ENCODE measurements around the gene TMX2. TPM values are rescaled to one million over a fixed set of nuclear protein-coding genes. Genes with fewer than 3 reads are reported as not detected.

The TMX2 gene
- total and polyA plus RNA-seq, 2 donors (not counting 3 experiments of a cell fraction or from before 2014, with no cell fraction given): 52.7 to 67.7 TPM

DNA sequence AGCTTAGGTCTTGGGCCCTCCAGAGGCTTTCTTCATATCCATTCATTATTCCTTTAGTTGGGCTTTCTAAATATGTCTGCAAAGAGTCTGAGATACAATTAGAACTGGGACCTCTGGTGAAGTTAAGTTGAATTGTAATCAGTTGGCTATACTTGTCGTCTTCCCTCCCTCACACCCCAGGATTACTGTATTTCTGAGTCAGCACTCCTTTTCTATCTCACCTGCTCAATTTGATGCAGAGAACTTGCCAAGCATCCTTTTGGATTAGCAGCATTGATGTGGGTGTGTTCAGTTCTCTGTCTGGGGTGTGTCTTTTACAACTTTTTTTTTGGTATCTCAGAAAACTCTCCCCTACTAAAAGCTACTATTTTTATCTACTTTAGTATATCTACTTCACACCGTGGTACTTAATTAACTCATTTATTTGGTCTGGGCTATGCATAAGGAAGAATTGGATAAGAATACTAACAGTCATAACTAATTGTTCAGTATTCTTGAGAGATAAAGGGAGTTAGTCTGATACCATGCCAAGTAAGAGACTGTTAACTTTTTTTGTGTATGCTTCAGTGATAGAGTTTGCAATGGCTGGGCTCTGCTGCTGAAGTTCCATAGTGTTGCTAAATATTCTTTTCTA is 64.3 kb downstream of the TMX2 start:
- ChIA-PET CTCF (interaction anchor here (1.0 to 9.0 kb wide), 5 partner anchors 14 to 25 kb away, joined by 3 to 123 read pairs (median 27); partner anchors contain the start of genes BTBD18 and CTNND1), POLR2A (interaction anchor here (0.5 to 1.5 kb wide), 4 partner anchors 10 to 70 kb away, joined by 3 to 7 read pairs (median 6); partner anchors contain the start of gene CTNND1)
- BruUV-seq (replicated peaks): no TSS peak
- Histone ChIP-seq H3K9me3 (replicated peaks; ENCODE audit: control insufficient read depth, insufficient read depth, low read length) (no peaks in the 10 kb centered on the region), H3K9ac (replicated peaks; ENCODE audit: extremely low read depth, insufficient read depth, low read length) (peak overlapping the region; percentile 69), H3K4me3 (replicated peaks in 1 of 3; ENCODE audit: insufficient read depth in 1 of 3, low read depth in 1 of 3, low read length in 3 of 3) (peak overlapping the region in 1 of 3 experiments; percentile 71), H3K36me3 (ENCODE audit: control insufficient read depth in 2 of 2, extremely low read depth in 1 of 2, insufficient read depth in 2 of 2, low read length in 2 of 2) (peaks cover 0 to 3% of the 10 kb centered on the region in 2 experiments), H3K4me1 (ENCODE audit: control insufficient read depth, extremely low read depth, insufficient read depth, low read length) (peaks cover 90% of the 10 kb centered on the region), H3K79me2 (ENCODE audit: control insufficient read depth, insufficient read depth, low read length) (peaks cover 94% of the 10 kb centered on the region), H2AFZ (ENCODE audit: low read depth, low read length) (no peak overlapping the region), H4K20me1 (replicated peaks; ENCODE audit: control insufficient read depth, extremely low read depth, insufficient read depth, low read length) (no peaks in the 10 kb centered on the region), H3K4me2 (ENCODE audit: insufficient read depth, low read length) (peak overlapping the region; percentile 99), H3K27ac (ENCODE audit: insufficient read depth, low read depth, low read length) (peak overlapping the region; percentile 91), H3K9me1 (replicated peaks; ENCODE audit: control insufficient read depth, extremely low read depth, insufficient read depth, low read length) (no peaks in the 10 kb centered on the region), H3K27me3 (ENCODE audit: control insufficient read depth in 2 of 2, insufficient read depth in 2 of 2, low read length in 2 of 2) (no peaks in the 10 kb centered on the region)
- dilution Hi-C loops (cut with MboI; ENCODE audit: extremely low pct_ligation_motif_present, low sequenced_read_pairs): no loop called here
- FAIRE-seq (no peak), DNase-seq (ENCODE audit: low read depth, low spot score) (no peak)
- TF ChIP-seq POLR2AphosphoS5 (IDR thresholded peaks at IDR 0.05; ENCODE audit: insufficient read depth, low read depth, low read length) (no peak), EZH2 (IDR thresholded peaks at IDR 0.05; ENCODE audit: borderline replicate concordance, low read depth, low read length, severe bottlenecking) (no peak), MYC (IDR thresholded peaks at IDR 0.05; ENCODE audit: low read depth, low read length) (no peak), JUN (IDR thresholded peaks at IDR 0.05; ENCODE audit: borderline replicate concordance, insufficient read depth, insufficient read length, low read depth) (no peak), POLR2A (IDR thresholded peaks at IDR 0.05; ENCODE audit: low read depth, low read length) (no peak), FOS (IDR thresholded peaks at IDR 0.05; ENCODE audit: borderline replicate concordance, insufficient read depth, low read length) (no peak), GATA2 (IDR thresholded peaks at IDR 0.05; ENCODE audit: insufficient read depth, insufficient read length, low read depth, low read length) (no peak)
- TF ChIP-seq, protein P1, sequence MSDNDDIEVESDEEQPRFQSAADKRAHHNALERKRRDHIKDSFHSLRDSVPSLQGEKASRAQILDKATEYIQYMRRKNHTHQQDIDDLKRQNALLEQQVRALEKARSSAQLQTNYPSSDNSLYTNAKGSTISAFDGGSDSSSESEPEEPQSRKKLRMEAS (IDR thresholded peaks at IDR 0.05; ENCODE audit: insufficient read depth, insufficient read length): no peak
- TF ChIP-seq, protein P2, sequence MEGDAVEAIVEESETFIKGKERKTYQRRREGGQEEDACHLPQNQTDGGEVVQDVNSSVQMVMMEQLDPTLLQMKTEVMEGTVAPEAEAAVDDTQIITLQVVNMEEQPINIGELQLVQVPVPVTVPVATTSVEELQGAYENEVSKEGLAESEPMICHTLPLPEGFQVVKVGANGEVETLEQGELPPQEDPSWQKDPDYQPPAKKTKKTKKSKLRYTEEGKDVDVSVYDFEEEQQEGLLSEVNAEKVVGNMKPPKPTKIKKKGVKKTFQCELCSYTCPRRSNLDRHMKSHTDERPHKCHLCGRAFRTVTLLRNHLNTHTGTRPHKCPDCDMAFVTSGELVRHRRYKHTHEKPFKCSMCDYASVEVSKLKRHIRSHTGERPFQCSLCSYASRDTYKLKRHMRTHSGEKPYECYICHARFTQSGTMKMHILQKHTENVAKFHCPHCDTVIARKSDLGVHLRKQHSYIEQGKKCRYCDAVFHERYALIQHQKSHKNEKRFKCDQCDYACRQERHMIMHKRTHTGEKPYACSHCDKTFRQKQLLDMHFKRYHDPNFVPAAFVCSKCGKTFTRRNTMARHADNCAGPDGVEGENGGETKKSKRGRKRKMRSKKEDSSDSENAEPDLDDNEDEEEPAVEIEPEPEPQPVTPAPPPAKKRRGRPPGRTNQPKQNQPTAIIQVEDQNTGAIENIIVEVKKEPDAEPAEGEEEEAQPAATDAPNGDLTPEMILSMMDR (IDR thresholded peaks at IDR 0.05; ENCODE audit: extremely low read depth in 1 of 2, insufficient read depth in 1 of 2, low read depth in 1 of 2, low read length in 2 of 2): no peak
- intact Hi-C loops (cut with micrococcal nuclease): loop anchor here (5.0 kb wide), 1 partner anchor 1366 kb away; the partner anchor contains the start of gene FAM111A
